Medulla oblongata (tissue), 1 donor: Measurements from ENCODE around the gene PNKP.

Experiments used
- DNase-seq: peaks from one replicate; pipeline ENCODE4 v3.0.0-alpha.2; 2015; ENCODE audit errors: extremely low spot score

Gene PNKP

GRCh38 chr19:49890349-49891311, 23.3 kb upstream of the PNKP start:
- DNase-seq = no peak

DNA sequence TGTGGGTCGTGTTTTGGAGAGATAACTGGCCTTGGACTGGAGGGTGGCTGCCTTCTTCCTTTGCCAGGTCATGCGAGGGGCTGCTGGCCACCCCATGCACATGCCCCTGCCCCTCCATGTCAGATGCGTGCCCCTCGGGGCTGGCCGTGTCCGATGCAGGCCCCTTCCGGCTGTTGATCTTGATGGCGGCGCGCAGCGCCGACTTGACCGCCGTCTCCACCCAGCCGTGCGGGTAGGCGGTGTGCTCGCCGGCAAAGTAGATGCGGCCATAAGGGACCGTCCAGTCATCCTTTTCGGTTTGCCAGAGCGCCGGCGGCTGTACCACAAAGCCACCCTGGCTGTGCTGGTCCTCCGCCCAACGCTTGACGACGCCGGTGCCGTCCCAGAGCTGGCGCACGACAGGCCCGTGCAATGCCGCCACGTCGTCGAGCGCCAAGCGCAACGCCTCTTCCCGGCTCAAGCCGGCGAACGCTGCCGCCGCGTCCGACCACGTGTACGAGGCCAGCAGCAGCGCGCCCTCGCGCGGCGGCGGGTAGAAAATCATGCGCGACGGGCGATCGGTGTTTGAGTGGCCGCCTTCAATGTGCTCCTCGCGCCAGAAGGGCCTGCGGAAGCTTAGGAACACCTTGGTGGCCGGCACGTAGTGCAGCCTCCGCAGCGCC, 22.4 kb upstream of the PNKP start:
- DNase-seq = peak; percentile 66

- no peak for DNase-seq
Measured at GRCh38 chr19:49889038-49889686, 21.8 kb upstream of the PNKP start.

- DNase-seq = no peak
Measured at GRCh38 chr19:49888510-49888824, 21.1 kb upstream of the PNKP start.

- DNase-seq = no peak
Measured at GRCh38 chr19:49887665-49888509, 20.5 kb upstream of the PNKP start.

DNA sequence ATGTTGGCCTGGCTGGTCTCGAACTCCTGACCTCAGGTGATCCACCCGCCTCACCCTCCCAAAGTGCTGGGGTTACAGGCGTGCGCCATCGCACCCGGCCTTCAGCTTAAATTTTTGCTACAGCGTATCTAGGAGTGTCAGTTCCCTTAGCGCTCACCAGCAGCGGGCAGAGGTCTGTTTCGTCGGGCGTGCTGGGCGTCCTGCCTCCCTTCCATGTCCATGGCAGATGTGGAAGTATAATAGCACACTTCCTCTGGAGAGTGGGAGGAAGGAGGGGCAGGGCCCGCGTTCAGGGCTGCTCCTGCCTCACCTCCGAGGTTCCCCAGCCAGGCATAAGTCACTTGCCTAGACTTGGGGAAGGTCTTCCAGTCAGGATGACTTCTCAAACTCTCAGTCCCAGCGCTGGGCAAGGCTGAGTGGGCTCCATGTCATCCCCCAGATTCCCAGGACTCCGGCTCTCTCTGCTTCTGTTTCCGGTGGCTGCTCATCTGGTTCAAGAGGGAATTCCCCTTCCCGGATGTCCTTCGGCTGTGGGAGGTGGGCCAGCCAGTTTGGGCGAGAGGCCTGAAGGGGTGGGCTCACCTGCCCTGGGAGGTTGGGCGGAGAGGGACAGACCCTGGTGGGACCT, 19.8 kb upstream of the PNKP start:
- DNase-seq = no peak

DNA sequence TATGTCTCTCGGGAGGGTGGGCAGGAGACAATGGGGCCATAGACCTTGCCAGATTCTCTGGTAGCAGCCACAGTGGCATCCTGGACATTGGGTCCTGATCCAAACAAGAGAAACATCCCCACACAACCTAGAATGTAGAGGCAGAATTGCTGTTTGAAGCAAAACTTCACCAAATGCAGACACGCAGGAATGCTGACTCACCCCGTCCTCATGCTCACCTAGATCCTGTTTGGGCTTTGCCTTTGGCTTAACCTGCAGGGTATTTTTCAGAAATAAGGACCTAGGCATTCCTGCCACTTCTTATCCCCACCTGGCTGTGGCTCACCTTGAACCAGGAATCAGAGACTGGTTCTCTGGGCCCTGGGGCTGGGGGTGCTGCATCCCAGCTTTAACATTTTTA, 17.4 kb upstream of the PNKP start:
- DNase-seq = no peak

DNA sequence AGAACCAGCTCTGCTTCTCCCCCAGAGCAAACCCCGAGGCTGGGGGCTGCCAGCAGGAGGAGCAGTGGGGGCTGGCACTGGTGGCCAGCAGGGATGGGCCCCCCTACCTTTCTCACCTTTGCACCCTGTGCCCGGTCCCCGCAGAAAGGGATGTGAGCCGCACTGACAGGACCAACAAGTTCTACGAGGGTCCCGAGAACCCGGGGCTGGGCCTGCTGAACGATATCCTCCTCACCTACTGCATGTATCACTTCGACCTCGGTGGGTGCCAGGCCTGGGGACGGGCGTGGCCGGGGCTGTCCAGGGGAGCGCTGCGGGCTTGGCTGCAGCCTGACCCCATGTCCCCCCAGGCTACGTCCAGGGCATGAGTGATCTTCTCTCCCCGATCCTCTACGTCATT, 16.7 kb upstream of the PNKP start:
- DNase-seq = no peak

- no peak for DNase-seq
Measured at GRCh38 chr19:49883094-49883493, 15.7 kb upstream of the PNKP start.

- DNase-seq = no peak
Measured at GRCh38 chr19:49882643-49883042, 15.3 kb upstream of the PNKP start.

DNA sequence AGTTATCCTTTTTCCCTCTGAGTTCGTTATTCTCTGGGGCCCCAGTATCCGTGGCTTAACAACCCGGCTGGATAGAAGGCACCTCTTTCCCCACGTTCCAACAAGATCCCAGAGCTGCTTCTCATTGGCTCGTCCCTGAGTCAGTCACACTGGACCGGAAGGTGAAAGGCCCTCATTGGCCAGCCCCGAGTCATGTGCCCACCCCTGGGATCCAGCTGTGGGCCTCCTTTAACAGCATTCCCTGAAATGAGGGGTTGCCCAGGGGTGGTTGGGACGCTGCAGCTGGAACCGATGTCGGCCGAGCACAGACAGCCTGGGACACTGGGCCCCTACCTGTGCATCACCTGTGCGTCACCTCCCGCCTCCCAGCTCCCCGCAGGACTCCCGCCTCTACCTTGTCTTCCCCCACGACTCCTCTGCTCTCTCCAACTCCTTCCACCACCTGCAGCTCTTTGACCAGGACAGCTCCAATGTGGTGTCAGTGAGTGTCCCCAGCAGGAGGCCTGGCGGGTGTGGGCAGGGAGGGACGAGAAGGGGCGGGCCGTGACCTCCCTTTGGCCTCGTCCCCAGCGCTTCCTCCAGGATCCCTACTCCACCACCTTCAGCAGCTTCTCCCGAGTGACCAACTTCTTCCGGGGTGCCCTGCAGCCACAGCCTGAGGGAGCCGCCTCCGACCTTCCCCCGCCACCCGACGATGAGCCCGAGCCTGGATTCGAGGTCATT, 14.5 kb upstream of the PNKP start:
- DNase-seq = no peak

DNA sequence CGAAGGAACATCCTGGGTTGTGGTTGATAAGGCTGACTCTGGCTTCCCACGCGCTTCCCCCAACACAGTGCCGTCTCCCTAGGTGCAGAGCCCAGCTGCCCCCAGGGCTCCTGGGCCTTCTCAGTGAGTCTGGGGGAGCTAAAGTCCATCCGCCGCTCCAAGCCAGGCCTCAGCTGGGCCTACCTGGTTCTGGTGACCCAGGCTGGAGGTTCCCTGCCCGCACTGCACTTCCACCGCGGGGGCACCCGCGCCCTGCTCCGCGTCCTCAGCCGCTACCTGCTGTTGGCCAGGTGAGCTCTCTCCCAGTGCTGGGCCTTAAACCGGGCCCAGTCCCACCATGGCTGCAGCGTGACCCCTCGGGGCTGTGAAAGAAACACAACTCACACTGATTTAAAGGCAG, 13.8 kb upstream of the PNKP start:
- no peak for DNase-seq

GRCh38 chr19:49880162-49880869, 12.9 kb upstream of the PNKP start:
- DNase-seq = no peak

DNA sequence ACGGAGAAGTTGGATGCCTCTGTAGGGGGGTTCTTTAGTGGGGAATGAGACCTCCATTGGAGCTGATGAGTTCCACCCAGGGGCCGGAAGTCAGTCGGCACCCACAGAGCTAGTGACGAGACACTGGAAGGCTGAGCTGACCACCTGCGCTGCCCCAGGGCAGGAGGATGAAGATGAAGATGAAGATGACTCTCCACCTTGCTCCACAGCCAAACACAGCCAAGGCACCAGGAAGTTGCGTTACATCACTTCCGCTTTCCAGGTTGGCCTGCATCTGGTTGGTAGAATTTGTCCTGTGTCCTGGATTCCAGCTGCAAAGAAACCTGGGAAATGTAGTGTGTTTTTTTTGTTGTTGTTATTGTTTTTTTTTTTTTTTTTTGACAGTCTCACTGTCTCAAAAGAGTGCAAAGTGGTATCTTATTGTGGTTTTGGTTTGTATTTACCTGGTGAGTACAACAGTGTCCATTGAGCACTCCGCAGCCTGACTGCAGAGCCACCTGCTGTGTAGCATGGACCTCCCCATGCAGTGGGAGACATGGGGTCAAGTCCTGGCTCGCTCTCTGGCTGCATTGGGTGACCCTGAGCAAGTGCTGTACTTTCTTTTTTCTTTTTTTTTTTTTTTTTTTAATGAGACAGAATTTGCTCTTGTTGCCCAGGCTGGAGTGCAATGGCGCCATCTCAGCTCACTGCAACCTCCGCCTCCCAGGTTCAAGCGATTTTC, 12.0 kb upstream of the PNKP start:
- DNase-seq = no peak

GRCh38 chr19:49878744-49879070, 11.3 kb upstream of the PNKP start:
- no peak for DNase-seq

DNA sequence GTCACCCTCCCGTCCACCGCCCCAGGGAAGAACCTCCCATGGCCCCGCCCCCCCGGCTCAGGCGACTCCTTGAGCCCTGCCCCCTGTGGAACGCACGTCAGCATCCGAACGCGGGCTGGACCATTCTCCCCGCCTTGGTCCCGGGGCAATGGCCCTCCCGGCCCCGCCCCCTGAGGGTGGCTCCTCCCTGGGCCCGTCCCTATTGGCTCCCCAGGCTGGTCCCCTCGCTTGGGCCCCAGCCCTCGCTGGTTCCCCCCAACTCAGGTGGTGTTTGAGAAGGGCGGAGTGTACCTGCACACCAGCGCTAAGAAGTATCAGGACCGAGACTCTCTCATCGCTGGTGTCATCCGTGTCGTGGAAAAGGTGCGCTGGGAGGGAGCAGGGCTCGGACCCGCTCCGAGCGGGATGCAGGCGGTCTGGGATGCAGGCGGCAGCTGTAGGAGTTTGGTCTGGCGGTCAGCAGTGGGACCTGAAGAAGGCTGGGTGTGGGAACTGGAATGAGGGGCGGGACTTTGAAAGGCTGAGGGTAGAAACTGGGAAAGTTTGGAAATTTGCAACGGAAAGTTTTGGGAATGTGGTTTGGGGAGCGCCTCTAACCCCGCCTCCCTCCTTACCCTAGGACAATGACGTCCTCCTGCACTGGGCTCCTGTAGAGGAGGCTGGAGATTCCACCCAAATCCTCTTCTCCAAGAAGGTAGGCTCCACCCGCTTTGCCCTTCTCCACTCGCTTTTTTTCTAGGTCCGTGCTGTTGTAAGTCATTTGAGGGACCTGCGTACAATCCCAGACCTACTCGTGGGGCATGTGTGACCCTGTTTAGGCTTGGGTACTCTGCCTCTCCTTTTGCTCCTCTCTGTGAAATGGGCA, 10.7 kb upstream of the PNKP start:
- DNase-seq = peak; percentile 98

DNA sequence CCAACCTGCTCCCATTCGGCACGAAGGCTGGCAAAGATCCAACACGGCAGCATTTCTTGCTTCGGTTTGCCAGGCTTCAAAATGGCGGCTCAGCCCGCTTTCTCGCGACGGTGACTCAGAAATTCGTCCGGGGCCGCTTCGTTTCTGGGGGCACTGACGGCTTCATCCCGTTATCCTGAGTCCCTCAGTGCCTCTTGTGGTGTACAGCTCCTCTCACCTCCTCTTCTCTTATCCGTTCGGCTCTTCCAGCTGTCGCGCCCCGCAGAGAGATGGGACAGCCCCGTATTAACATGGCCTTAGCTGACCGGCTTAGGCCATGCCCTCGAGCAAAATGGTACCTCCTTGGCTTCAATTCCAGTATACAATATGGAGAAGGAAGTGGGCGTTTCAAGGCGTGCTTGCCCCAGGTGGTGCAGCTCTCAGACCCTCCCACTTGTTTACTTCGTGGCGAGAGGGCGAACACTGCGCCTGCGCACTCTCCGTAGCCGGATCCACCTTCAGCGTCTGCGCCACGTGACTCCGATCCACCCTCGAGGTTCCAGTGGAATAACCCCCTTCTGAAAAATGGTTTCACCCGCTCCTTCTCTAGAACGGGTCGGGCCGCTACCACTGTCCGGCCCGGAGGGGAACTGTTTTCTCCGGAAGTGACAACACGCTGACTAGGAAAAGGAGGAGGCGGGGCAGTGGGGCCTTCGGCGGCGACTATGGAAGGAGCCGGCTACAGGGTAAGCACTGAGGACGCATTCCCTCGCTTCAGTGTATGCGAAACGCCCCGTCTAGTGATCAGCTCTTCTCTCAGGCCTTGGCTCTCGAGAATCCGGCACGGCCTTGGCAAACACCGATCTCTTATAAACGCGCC, 9.9 kb upstream of the PNKP start, which contains the start of the genes AKT1S1 and TBC1D17:
TSS of gene AKT1S1 (minus strand) at position 336 of the 859 bp plus-strand sequence. CDS start 4,060 bp downstream, outside the sequence.
TSS of gene TBC1D17 (plus strand) at position 683 of the 859 bp plus-strand sequence. CDS start at position 705, 22 bp downstream.
- peak; percentile 100 for DNase-seq
